T-helper 2 cell treated with Interferon-gamma antibody and Interleukin-4, amounts not matched to agents 100 ng/mL and 5 ng/mL, for 36 hours (primary cell): Measurements from ENCODE around the gene URGCP. TPM values are rescaled to one million over a fixed set of nuclear protein-coding genes. Genes with fewer than 3 reads are reported as not detected.

ENCODE experiments used
- intact Hi-C: fragments of 100-400 bp; cut with micrococcal nuclease; formaldehyde crosslinking; loops from one replicate; pipeline ENCODE4 v1.15.1; 2023
- total RNA-seq: library from RNA; stranded (reverse); gene quantifications from 2 replicates; pipeline ENCODE4 v1.2.3, GENCODE V29; 2022

URGCP gene
- total RNA-seq, 1 donor from 2014 or later = 23.0 TPM

GRCh38 chr7:43876241-43876640, 30.2 kb downstream of the URGCP start:
- intact Hi-C loops = no loop called here

DNA sequence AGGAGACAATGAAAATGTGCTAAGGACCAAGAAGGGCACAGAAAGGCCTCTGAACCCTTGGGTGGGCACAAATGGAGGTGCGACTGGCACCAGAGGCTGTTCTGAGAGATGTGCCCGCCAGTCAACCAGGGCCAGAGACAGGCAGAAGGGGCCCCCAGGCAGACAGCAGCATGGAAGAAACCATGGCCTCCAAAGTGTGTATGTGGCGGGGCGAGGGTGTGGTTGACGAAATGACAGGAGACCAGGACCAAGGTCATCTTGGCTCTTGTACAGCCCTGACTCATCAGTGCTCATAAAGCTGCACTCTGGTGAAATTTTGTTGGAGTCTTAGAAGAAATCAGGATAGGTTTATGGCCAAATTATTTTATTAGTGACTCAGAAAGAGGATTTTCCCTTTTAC, 33.1 kb downstream of the URGCP start:
- intact Hi-C loops = no loop called here

- intact Hi-C loops = no loop called here
Measured at GRCh38 chr7:43872406-43873110, 33.8 kb downstream of the URGCP start.

GRCh38 chr7:43871064-43871463, 35.3 kb downstream of the URGCP start:
- intact Hi-C loops = no loop called here

- intact Hi-C loops = no loop called here
Measured at GRCh38 chr7:43870316-43870715, 36.1 kb downstream of the URGCP start.

GRCh38 chr7:43869867-43870240, 36.5 kb downstream of the URGCP start:
- intact Hi-C loops = loop anchor here (1.0 to 2.0 kb wide), 4 partner anchors 35 to 287 kb away; partner anchors contain the start of genes STK17A and UBE2D4

GRCh38 chr7:43869006-43869866, 37.2 kb downstream of the URGCP start, which contains the start of gene MRPS24:
TSS of gene MRPS24 (minus strand) at chr7:43869517. CDS start at chr7:43869495, 22 bp downstream.
- intact Hi-C loops = loop anchor here (1.0 to 2.0 kb wide), 4 partner anchors 35 to 286 kb away; partner anchors contain the start of genes STK17A and UBE2D4

- intact Hi-C loops = loop anchor here (1.0 to 2.0 kb wide), 4 partner anchors 34 to 285 kb away; partner anchors contain the start of genes STK17A and UBE2D4
Measured at GRCh38 chr7:43868681-43869005, 37.8 kb downstream of the URGCP start.

DNA sequence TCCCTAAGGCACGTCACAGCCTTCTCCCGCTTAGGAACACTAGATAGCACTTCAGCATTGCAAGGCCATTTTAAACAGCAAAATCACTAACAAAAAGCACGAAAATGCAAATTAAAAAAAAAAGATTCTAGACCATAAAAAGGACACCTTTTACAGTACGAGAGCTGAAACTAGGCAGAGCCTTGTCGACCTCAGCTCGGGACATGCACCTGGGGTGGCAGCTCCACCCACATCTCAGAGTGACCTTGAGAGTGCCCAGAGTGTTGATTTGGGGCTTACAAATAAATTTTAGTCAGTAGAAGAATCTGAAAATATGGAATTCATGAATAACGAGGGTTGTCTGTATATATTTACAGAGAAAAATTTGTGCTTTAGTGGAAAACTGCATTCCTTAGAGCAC, 38.2 kb downstream of the URGCP start:
- intact Hi-C loops = loop anchor here (2.0 kb wide), 1 partner anchor 37 kb away; no protein-coding TSS in a partner anchor

DNA sequence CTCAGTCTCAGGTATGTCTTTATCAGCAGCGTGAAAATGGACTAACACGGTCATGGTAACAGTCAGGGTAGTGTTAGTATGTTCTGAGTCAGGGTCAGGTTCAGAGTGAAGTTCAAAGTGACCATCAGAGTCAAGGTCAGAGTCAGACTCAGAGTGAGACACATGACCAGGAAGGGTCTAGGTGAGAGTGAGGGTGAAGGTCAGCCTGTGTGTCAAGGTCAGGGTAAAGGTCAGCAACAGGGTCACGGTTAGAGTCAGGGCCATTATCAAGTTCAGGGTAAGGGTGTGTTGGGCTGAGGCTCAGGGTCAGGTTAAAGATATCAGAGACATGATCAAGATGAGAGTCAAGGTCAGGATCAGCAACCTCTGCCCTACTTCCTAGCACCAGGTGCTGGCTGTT, 41.1 kb downstream of the URGCP start:
- intact Hi-C loops = no loop called here

GRCh38 chr7:43864126-43864525, 42.3 kb downstream of the URGCP start:
- intact Hi-C loops = no loop called here

GRCh38 chr7:43856996-43857395, 49.4 kb downstream of the URGCP start:
- intact Hi-C loops = no loop called here

DNA sequence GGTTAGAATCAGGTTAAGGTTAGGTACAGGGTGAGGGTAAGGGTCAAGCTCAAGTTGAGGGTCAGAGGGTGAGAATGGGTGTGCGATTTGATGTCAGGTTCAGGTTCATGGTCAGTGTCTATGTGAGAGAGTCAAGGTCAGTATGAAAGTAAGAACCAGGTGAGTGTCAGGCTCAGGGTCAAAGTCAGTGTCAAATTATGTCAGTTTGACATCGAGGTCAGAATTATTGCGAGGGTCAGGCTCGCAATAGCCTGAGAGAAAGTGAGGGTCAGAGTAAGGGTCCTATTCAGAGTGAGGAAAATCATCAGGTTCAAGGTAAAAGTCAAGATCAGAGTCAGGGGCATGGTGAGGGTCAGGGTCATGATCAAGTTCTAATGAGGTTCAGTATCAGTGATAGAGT, 50.1 kb downstream of the URGCP start:
- intact Hi-C loops = no loop called here

DNA sequence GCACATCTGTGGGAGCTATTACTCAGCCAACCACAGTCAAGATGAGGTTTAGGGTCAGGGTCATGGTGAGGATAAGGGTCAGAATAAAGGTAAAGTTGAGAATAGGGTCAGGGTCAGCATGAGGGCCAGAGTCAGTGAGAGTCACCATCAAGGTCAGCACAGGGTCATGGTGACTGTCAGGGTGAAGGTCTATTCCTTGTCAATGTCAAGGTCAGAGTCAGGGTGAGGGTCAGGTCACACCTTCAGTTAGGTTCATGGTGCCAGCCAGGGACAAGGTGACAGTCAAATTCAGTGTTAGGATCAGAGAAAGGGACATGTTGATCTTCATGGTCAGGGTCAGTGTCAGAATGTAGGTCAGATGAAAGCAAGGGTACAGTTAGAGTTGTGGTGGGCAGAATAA, 51.2 kb downstream of the URGCP start:
- intact Hi-C loops = no loop called here

- intact Hi-C loops = no loop called here
Measured at GRCh38 chr7:43851805-43852204, 54.6 kb downstream of the URGCP start.

- intact Hi-C loops = no loop called here
Measured at GRCh38 chr7:43850348-43851116, 55.9 kb downstream of the URGCP start.

GRCh38 chr7:43849047-43849446, 57.3 kb downstream of the URGCP start:
- intact Hi-C loops = no loop called here

- intact Hi-C loops = no loop called here
Measured at GRCh38 chr7:43847496-43847895, 58.9 kb downstream of the URGCP start.

- intact Hi-C loops = no loop called here
Measured at GRCh38 chr7:43844662-43845061, 61.7 kb downstream of the URGCP start.

DNA sequence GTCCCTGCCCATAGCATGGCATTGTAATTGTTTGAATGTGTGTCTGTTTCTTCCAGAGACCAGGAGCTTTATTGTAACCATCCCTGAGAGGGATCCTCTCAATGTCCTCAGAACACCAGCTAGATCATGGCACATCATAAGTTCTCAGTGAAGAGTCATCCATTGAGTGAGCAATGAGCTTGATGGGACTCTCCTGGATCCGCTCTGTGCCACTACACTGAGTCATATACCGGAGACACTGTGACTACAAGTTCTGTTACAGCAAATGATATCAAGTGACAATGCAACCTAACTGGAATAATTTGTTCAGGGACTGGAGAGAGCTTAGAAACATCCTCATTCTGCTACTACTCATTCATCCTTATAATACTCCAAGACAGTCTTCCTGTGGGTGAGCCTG, 62.1 kb downstream of the URGCP start:
- intact Hi-C loops = no loop called here

DNA sequence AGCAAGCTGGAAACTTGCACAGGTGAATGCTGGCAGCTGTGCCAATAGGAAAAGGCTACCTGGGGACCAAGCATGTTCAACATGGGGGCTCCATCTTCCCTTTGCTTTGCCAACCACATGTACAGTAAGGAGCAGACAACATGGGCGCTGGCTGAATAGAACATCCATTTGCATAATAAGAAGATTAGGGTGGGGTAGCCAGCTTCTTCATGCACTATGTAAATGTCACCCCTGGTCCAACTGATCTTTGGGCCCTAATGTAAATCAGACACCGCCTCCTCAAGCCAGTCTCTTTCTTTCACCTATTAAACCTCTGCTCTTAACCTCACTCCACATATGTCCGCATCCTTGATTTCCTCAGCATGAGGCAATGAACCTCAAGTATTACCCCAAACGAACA, 63.1 kb downstream of the URGCP start:
- intact Hi-C loops = no loop called here
